DND-41 (cell line): ENCODE results near the gene GSN.

Experiments
- ATAC-seq: fragments of 200-7000 bp; cut with Tn5 transposase; 3 replicates; pipeline ENCODE4 v1.9.1; 2021; ENCODE audit warnings: low read depth; ENCODE audit not compliant: insufficient read depth
- DNase-seq: peaks from one replicate; pipeline ENCODE4 v3.0.0-alpha.2; 2020
- H2AFZ ChIP-seq: 2 replicates; pipeline ENCODE4 v1.6.0; 2012; ENCODE audit warnings: low read depth, low read length
- H3K27ac ChIP-seq: 2 replicates; pipeline ENCODE4 v1.5.1; 2012; ENCODE audit warnings: low read length, inconsistent platforms
- H3K27me3 ChIP-seq: fragments of 200-600 bp; sonication (generic); 2 replicates; pipeline ENCODE4 v1.6.0; 2012; ENCODE audit warnings: low read length, mild to moderate bottlenecking, inconsistent platforms; ENCODE audit not compliant: insufficient read depth, poor library complexity
- H3K36me3 ChIP-seq: 2 replicates; pipeline ENCODE4 v1.5.1; 2012; ENCODE audit warnings: low read length, inconsistent platforms; ENCODE audit not compliant: insufficient read depth
- H3K4me1 ChIP-seq: 2 replicates; pipeline ENCODE4 v1.5.1; 2012; ENCODE audit warnings: mild to moderate bottlenecking, low read length; ENCODE audit not compliant: insufficient read depth
- H3K4me2 ChIP-seq: 2 replicates; pipeline ENCODE4 v1.6.0; 2012; ENCODE audit warnings: mild to moderate bottlenecking, moderate library complexity, low read length, inconsistent platforms; ENCODE audit not compliant: insufficient read depth
- H3K4me3 ChIP-seq, 2 experiments: fragments of 200-600 bp in 1 of 2; shearing (Covaris generic) in 1 of 2; 2 replicates each; pipeline ENCODE4 v1.5.1; 2012 to 2016; ENCODE audit warnings: inconsistent platforms in 2 of 2, low read length in 2 of 2, mild to moderate bottlenecking in 2 of 2, low read depth in 1 of 2, moderate library complexity in 1 of 2
- H3K79me2 ChIP-seq: 2 replicates; pipeline ENCODE4 v1.6.0; 2012; ENCODE audit warnings: low read length, inconsistent platforms; ENCODE audit not compliant: insufficient read depth
- H3K9ac ChIP-seq: 2 replicates; pipeline ENCODE4 v1.6.0; 2012; ENCODE audit warnings: low read depth, mild to moderate bottlenecking, inconsistent platforms, low read length, moderate library complexity
- H3K9me3 ChIP-seq: 2 replicates; pipeline ENCODE4 v1.5.1; 2012; ENCODE audit warnings: low read length, moderate library complexity, mild to moderate bottlenecking, inconsistent platforms; ENCODE audit not compliant: insufficient read depth, severe bottlenecking
- H4K20me1 ChIP-seq: 2 replicates; pipeline ENCODE4 v1.6.0; 2012; ENCODE audit warnings: low read length; ENCODE audit not compliant: insufficient read depth
- EZH2 ChIP-seq: IDR thresholded peaks from 3 replicates; pipeline ENCODE4 v1.6.1; 2012; ENCODE audit warnings: borderline replicate concordance, low read depth, mild to moderate bottlenecking, moderate library complexity, low read length, inconsistent platforms; ENCODE audit not compliant: severe bottlenecking
- TF ChIP-seq, protein P1 (sequence below): IDR thresholded peaks from 2 replicates; pipeline ENCODE4 v1.5.1; 2012; ENCODE audit warnings: borderline replicate concordance, low read length, moderate library complexity, mild to moderate bottlenecking; ENCODE audit not compliant: poor library complexity, severe bottlenecking; ENCODE audit errors: extremely low read depth

The GSN gene

GRCh38 chr9:121307976-121308375, 40.0 kb downstream of the GSN start:
- no peaks in the 10 kb centered on the region for H3K4me1 ChIP-seq
- no peak overlapping the region for H2AFZ ChIP-seq
- DNase-seq (no peak), ATAC-seq (no peak)
- TF ChIP-seq, protein P1, sequence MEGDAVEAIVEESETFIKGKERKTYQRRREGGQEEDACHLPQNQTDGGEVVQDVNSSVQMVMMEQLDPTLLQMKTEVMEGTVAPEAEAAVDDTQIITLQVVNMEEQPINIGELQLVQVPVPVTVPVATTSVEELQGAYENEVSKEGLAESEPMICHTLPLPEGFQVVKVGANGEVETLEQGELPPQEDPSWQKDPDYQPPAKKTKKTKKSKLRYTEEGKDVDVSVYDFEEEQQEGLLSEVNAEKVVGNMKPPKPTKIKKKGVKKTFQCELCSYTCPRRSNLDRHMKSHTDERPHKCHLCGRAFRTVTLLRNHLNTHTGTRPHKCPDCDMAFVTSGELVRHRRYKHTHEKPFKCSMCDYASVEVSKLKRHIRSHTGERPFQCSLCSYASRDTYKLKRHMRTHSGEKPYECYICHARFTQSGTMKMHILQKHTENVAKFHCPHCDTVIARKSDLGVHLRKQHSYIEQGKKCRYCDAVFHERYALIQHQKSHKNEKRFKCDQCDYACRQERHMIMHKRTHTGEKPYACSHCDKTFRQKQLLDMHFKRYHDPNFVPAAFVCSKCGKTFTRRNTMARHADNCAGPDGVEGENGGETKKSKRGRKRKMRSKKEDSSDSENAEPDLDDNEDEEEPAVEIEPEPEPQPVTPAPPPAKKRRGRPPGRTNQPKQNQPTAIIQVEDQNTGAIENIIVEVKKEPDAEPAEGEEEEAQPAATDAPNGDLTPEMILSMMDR, result no peak
- no peak for TF ChIP-seq EZH2
- no peaks in the 10 kb centered on the region for H3K27me3 ChIP-seq
- H3K27ac ChIP-seq, result no peak overlapping the region
- no peak overlapping the region for H3K4me2 ChIP-seq
- H3K79me2 ChIP-seq, result no peaks in the 10 kb centered on the region
- H3K9me3 ChIP-seq, result no peaks in the 10 kb centered on the region
- no peaks in the 10 kb centered on the region for H4K20me1 ChIP-seq
- H3K4me3 ChIP-seq, result no peak overlapping the region
- no peaks in the 10 kb centered on the region for H3K36me3 ChIP-seq
- H3K9ac ChIP-seq, result no peak overlapping the region

DNA sequence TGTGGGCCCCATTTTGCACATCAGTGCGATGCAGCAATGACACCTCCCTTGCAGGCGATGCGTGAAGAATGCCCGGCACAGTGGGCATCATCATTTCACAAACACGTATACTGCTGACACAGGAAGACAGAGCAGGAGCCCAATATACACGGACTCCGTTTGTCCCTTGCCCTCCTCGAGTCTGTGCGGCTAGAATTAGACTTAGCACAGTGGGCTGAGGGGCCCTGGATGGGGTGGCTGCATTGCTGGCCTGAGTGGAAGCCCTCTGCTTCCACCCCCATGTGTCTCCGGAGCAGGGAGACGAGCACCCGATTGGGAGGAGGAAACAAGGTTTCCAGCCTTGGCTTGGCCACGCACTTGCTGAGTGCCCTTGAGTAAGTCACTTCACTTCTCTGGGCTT, 40.8 kb downstream of the GSN start:
- Histone ChIP-seq H3K79me2 (no peaks in the 10 kb centered on the region), H3K36me3 (no peaks in the 10 kb centered on the region), H3K9me3 (no peaks in the 10 kb centered on the region), H3K27ac (no peak overlapping the region), H3K4me3 (no peak overlapping the region), H3K27me3 (no peaks in the 10 kb centered on the region), H3K4me2 (no peak overlapping the region), H3K4me1 (no peaks in the 10 kb centered on the region), H4K20me1 (no peaks in the 10 kb centered on the region), H2AFZ (no peak overlapping the region), H3K9ac (no peak overlapping the region)
- DNase-seq (no peak), ATAC-seq (no peak)
- TF ChIP-seq, protein P1, result no peak
- no peak for TF ChIP-seq EZH2

GRCh38 chr9:121309171-121309570, 41.2 kb downstream of the GSN start:
- no peak overlapping the region for H3K4me2 ChIP-seq
- H3K79me2 ChIP-seq, result no peaks in the 10 kb centered on the region
- H3K4me1 ChIP-seq, result no peaks in the 10 kb centered on the region
- H3K4me3 ChIP-seq, result no peak overlapping the region
- H2AFZ ChIP-seq, result no peak overlapping the region
- H4K20me1 ChIP-seq, result no peaks in the 10 kb centered on the region
- no peak for TF ChIP-seq EZH2
- TF ChIP-seq, protein P1, result no peak
- no peaks in the 10 kb centered on the region for H3K9me3 ChIP-seq
- H3K27ac ChIP-seq, result no peak overlapping the region
- no peaks in the 10 kb centered on the region for H3K36me3 ChIP-seq
- ATAC-seq, result no peak
- H3K9ac ChIP-seq, result no peak overlapping the region
- H3K27me3 ChIP-seq, result no peaks in the 10 kb centered on the region
- DNase-seq, result no peak

DNA sequence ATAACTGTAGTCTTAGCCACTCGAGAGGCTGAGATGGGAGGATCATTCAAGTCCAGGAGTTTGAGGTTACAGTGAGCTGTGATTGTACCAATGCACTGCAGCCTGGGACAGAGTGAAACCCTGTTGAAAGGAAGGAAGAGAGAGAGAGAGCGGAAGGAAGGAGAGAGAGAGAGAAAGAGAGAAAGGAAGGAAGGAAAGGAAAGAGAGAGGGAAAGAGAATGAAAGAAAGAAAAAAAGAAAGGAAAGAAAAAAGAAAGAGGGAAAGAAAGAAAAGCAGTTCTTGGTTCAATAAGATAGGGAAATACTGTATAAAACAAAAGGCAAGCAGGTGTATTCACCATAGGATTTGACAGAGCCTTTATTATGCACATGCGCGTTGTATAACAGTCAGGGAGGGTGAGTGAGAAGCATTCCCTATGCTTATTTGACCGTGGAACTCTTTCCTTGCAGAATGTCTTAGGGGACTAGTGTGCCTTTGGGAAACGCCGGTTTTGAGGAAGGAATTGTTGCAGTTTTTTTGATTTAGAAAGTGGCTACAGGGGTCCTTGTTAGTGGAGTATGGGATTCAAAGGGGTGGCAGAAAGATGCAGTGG, 42.0 kb downstream of the GSN start:
- H3K79me2 ChIP-seq, result no peaks in the 10 kb centered on the region
- DNase-seq (no peak), ATAC-seq (no peak)
- H3K9ac ChIP-seq, result no peak overlapping the region
- H3K27ac ChIP-seq, result no peak overlapping the region
- no peaks in the 10 kb centered on the region for H3K4me1 ChIP-seq
- H2AFZ ChIP-seq, result no peak overlapping the region
- TF ChIP-seq, protein P1, result no peak
- no peak for TF ChIP-seq EZH2
- H3K4me3 ChIP-seq, result no peak overlapping the region
- H3K9me3 ChIP-seq, result no peaks in the 10 kb centered on the region
- H4K20me1 ChIP-seq, result no peaks in the 10 kb centered on the region
- H3K4me2 ChIP-seq, result no peak overlapping the region
- H3K36me3 ChIP-seq, result no peaks in the 10 kb centered on the region
- no peaks in the 10 kb centered on the region for H3K27me3 ChIP-seq
